Brain microvascular endothelial cell (primary cell): ENCODE data around the gene ACBD4.
A peak's percentile ranks its signal among the peaks of the same experiment; 100 is the strongest.

Source experiments
- DNase-seq: peaks from one replicate; pipeline ENCODE4 v3.0.0-alpha.2; 2020
- H3K27ac ChIP-seq: fragments of 250-450 bp; sonication (Bioruptor Pico); 2 replicates; pipeline ENCODE4 v1.5.1; 2020; ENCODE audit warnings: mild to moderate bottlenecking, moderate library complexity
- H3K27me3 ChIP-seq: fragments of 250-450 bp; sonication (Bioruptor Pico); replicated peaks from 2 replicates; pipeline ENCODE4 v1.5.1; 2020; ENCODE audit warnings: mild to moderate bottlenecking
- H3K36me3 ChIP-seq: fragments of 250-450 bp; sonication (Bioruptor Pico); replicated peaks from 2 replicates; pipeline ENCODE4 v1.5.1; 2020; ENCODE audit warnings: mild to moderate bottlenecking
- H3K4me3 ChIP-seq: 2 replicates; pipeline ENCODE4 v1.5.1; 2011; ENCODE audit warnings: low read depth, mild to moderate bottlenecking, control low read depth, low read length, moderate library complexity
- CTCF ChIP-seq: IDR thresholded peaks from 2 replicates; pipeline ENCODE4 v1.5.1; 2011; ENCODE audit warnings: low read depth, mild to moderate bottlenecking, moderate library complexity, low read length, control low read depth, inconsistent platforms; ENCODE audit errors: missing control alignments
- in situ Hi-C: cut with HindIII; loops from 2 replicates; pipeline ENCODE4 v1.10.0; 2017; ENCODE audit warnings: low sequenced_read_pairs, low pct_ligation_motif_present

The ACBD4 gene

GRCh38 chr17:45171338-45172231, 36.1 kb downstream of the ACBD4 start:
- no peak for DNase-seq
- no peaks in the 10 kb centered on the region for H3K36me3 ChIP-seq
- no peak for TF ChIP-seq CTCF
- H3K27ac ChIP-seq: peak overlapping the region; percentile 28
- peak overlapping the region; percentile 3 for H3K4me3 ChIP-seq
- no peaks in the 10 kb centered on the region for H3K27me3 ChIP-seq
- in situ Hi-C loops: no loop called here

- H3K27ac ChIP-seq: no peak overlapping the region
- in situ Hi-C loops: no loop called here
- H3K36me3 ChIP-seq: no peaks in the 10 kb centered on the region
- no peaks in the 10 kb centered on the region for H3K27me3 ChIP-seq
- H3K4me3 ChIP-seq: no peak overlapping the region
- DNase-seq: no peak
- no peak for TF ChIP-seq CTCF
Measured at GRCh38 chr17:45172232-45172540, 36.7 kb downstream of the ACBD4 start.

- Histone ChIP-seq H3K27ac (no peak overlapping the region), H3K4me3 (peak overlapping the region; percentile 5), H3K27me3 (no peaks in the 10 kb centered on the region), H3K36me3 (no peaks in the 10 kb centered on the region)
- peak; percentile 16 for DNase-seq
- TF ChIP-seq CTCF: peak; percentile 34
- in situ Hi-C loops: no loop called here
Measured at GRCh38 chr17:45172541-45173286, 37.2 kb downstream of the ACBD4 start.

GRCh38 chr17:45175759-45176115, 40.2 kb downstream of the ACBD4 start:
- Histone ChIP-seq H3K4me3 (no peak overlapping the region), H3K27ac (no peak overlapping the region), H3K36me3 (no peaks in the 10 kb centered on the region), H3K27me3 (no peaks in the 10 kb centered on the region)
- DNase-seq: no peak
- in situ Hi-C loops: no loop called here
- no peak for TF ChIP-seq CTCF

- in situ Hi-C loops: no loop called here
- no peak for DNase-seq
- Histone ChIP-seq H3K27ac (no peak overlapping the region), H3K36me3 (no peaks in the 10 kb centered on the region), H3K4me3 (no peak overlapping the region), H3K27me3 (no peaks in the 10 kb centered on the region)
- TF ChIP-seq CTCF: no peak
Measured at GRCh38 chr17:45177563-45177962, 42.1 kb downstream of the ACBD4 start.
